ENCODE results near the gene TMEM238. TPM values are rescaled to one million over a fixed set of nuclear protein-coding genes. Genes with fewer than 3 reads are reported as not detected.

The TMEM238 gene
- total and polyA plus RNA-seq, 4 donors = 0.08 to 0.54 (median 0.47) TPM

DNA sequence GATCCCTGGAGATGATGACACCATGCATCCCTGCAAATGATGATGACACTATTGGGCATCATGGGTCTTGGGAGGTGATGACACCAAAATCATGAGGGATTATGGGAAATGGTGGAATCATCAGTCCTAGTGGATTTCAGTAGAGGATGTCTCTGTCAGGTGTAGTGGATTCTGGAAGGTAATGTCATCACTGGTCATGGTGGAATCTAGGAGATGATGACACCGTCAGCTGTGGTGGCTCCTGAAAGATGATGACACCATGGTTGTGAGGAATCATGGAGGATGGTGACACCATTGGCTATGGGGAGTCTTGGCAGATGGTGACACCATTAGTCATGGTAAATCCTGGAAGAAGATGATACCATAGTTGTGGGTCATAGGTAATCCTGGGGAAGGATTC, 47.1 kb upstream of the TMEM238 start:
- TF ChIP-seq FOXA1 (IDR thresholded peaks at IDR 0.05) = no peak
- Histone ChIP-seq H3K27ac (ENCODE audit: low read depth in 1 of 2, low read length in 2 of 2) (no peak overlapping the region), H3K27me3 (ENCODE audit: control insufficient read depth in 4 of 4, insufficient read depth in 4 of 4, low read length in 3 of 4) (peaks cover 0 to 10% (median 7%) of the 10 kb centered on the region in 4 donors), H3K9me3 (ENCODE audit: control insufficient read depth in 4 of 4, low read length in 3 of 4) (no peaks in the 10 kb centered on the region), H3K9ac (ENCODE audit: low read depth in 1 of 2, low read length in 2 of 2) (no peak overlapping the region), H3K4me3 (ENCODE audit: low read depth in 1 of 3, low read length in 3 of 3) (no peak overlapping the region), H3K4me1 (ENCODE audit: control insufficient read depth in 4 of 4, insufficient read depth in 4 of 4, low read length in 3 of 4) (no peaks in the 10 kb centered on the region), H3K36me3 (ENCODE audit: control insufficient read depth in 4 of 4, insufficient read depth in 3 of 4, low read depth in 1 of 4, low read length in 3 of 4) (no peaks in the 10 kb centered on the region)
- WGBS = 91% methylated on average over 1 of the region's 1 CpG
- DNase-seq (ENCODE audit: low spot score) = no peak

DNA sequence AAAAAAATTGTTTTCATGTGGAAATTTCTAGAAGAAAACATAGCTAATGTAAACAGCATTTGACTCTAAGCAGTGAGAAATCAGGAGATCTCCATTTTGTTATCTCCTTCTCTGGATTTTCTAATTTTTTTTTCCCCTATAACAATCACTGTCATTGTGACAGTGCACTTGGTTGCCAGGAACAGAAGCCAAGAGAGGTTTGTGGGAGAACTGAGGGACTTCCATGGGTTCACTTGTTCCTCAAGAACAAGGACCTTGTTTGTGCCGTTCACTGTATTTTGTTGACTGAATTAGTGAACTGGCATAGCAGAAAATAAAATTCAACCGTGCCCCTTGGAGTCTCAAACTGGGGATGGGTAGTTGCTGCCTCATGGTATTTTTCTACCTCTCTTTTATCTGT, 42.0 kb upstream of the TMEM238 start:
- WGBS = 59% methylated on average over 2 of the region's 2 CpGs
- Histone ChIP-seq H3K9me3 (ENCODE audit: control insufficient read depth in 4 of 4, low read length in 3 of 4) (no peaks in the 10 kb centered on the region), H3K36me3 (ENCODE audit: control insufficient read depth in 4 of 4, insufficient read depth in 3 of 4, low read depth in 1 of 4, low read length in 3 of 4) (no peaks in the 10 kb centered on the region), H3K27me3 (ENCODE audit: control insufficient read depth in 4 of 4, insufficient read depth in 4 of 4, low read length in 3 of 4) (no peaks in the 10 kb centered on the region), H3K9ac (ENCODE audit: low read depth in 1 of 2, low read length in 2 of 2) (no peak overlapping the region), H3K27ac (ENCODE audit: low read depth in 1 of 2, low read length in 2 of 2) (no peak overlapping the region), H3K4me3 (ENCODE audit: low read depth in 1 of 3, low read length in 3 of 3) (no peak overlapping the region), H3K4me1 (ENCODE audit: control insufficient read depth in 4 of 4, insufficient read depth in 4 of 4, low read length in 3 of 4) (no peaks in the 10 kb centered on the region)
- TF ChIP-seq HNF4A (conservative IDR thresholded peaks at IDR 0.05) = no peak
- TF ChIP-seq, protein P1, sequence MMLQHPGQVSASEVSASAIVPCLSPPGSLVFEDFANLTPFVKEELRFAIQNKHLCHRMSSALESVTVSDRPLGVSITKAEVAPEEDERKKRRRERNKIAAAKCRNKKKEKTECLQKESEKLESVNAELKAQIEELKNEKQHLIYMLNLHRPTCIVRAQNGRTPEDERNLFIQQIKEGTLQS (IDR thresholded peaks at IDR 0.05) = no peak
- TF ChIP-seq RAD21 (IDR thresholded peaks at IDR 0.05) = no peak
- TF ChIP-seq RXRA (IDR thresholded peaks at IDR 0.05) = no peak
- no peak for DNase-seq (ENCODE audit: low spot score)

DNA sequence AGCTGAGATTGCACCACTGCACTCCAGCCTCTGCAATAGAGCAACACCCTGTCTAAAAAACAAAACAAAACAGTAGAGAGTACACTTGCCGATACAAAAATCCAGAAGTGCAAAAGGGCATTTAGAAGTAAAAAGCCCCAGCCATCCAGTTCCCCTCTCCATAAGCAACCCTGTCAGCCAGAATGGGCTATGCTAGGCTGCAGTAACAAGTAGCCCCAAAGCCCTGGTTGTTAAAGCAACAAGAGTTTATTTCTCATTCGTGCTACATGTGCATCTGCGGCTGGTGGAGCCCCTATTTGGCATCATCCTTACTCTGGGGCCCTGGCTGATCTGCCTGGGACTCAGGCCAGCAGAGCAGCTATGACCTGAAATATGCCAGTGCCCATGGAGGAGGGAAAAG, 40.4 kb upstream of the TMEM238 start:
- no peak overlapping the region for H3K9ac ChIP-seq (ENCODE audit: low read depth in 1 of 2, low read length in 2 of 2)
- WGBS = 76% methylated on average over 3 of the region's 3 CpGs
- no peaks in the 10 kb centered on the region for H3K36me3 ChIP-seq (ENCODE audit: control insufficient read depth in 4 of 4, insufficient read depth in 3 of 4, low read depth in 1 of 4, low read length in 3 of 4)
- no peak for DNase-seq (ENCODE audit: low spot score)
- no peaks in the 10 kb centered on the region for H3K9me3 ChIP-seq (ENCODE audit: control insufficient read depth in 4 of 4, low read length in 3 of 4)
- no peak overlapping the region for H3K4me3 ChIP-seq (ENCODE audit: low read depth in 1 of 3, low read length in 3 of 3)
- no peak overlapping the region for H3K27ac ChIP-seq (ENCODE audit: low read depth in 1 of 2, low read length in 2 of 2)
- TF ChIP-seq EGR1 (IDR thresholded peaks at IDR 0.05; ENCODE audit: low read depth in 2 of 2) (no peak), CTCF (IDR thresholded peaks at IDR 0.05; ENCODE audit: low read depth, low read length, missing input control) (no peak), ZBTB33 (IDR thresholded peaks at IDR 0.05) (no peak), REST (IDR thresholded peaks at IDR 0.05) (no peak), RAD21 (IDR thresholded peaks at IDR 0.05) (no peak)
- H3K27me3 ChIP-seq (ENCODE audit: control insufficient read depth in 4 of 4, insufficient read depth in 4 of 4, low read length in 3 of 4) = no peaks in the 10 kb centered on the region
- H3K4me1 ChIP-seq (ENCODE audit: control insufficient read depth in 4 of 4, insufficient read depth in 4 of 4, low read length in 3 of 4) = no peaks in the 10 kb centered on the region
